ENCODE results near the gene CDY2A. TPM values are rescaled to one million over a fixed set of nuclear protein-coding genes. Genes with fewer than 3 reads are reported as not detected.
"Not testable (repeated sequence)": the region's sequence is repeated elsewhere in the genome, so short reads cannot be mapped to it uniquely, and the experiment has no call there.

The CDY2A gene, protein sequence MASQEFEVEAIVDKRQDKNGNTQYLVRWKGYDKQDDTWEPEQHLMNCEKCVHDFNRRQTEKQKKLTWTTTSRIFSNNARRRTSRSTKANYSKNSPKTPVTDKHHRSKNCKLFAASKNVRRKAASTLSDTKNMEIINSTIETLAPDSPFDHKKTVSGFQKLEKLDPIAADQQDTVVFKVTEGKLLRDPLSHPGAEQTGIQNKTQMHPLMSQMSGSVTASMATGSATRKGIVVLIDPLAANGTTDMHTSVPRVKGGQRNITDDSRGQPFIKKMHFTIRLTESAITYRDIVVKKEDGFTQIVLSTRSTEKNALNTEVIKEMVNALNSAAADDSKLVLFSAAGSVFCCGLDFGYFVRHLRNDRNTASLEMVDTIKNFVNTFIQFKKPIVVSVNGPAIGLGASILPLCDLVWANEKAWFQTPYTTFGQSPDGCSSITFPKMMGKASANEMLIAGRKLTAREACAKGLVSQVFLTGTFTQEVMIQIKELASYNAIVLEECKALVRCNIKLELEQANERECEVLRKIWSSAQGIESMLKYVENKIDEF
- not detected in 2 replicates for total RNA-seq (2011; cell fraction: chromatin; rRNA removed; ENCODE audit: low replicate concordance)
- total RNA-seq (2011; cell fraction: nucleolus; rRNA removed) = not detected in 2 replicates
- not detected in 2 replicates for total RNA-seq (2011; cell fraction: nucleoplasm; rRNA removed)
- total RNA-seq (2014; rRNA removed) = not detected in 2 replicates
- total RNA-seq (2014; rRNA removed; fragmentation: Illumina TruSeq; extraction: Trizol) = not detected in 2 replicates
- not detected in 2 replicates for total RNA-seq (2015; rRNA removed; fragmentation: Illumina TruSeq; extraction: Trizol)
- not detected in 2 replicates for total RNA-seq (2021)
- polyA plus RNA-seq (2011; rRNA removed) = not detected in 2 replicates
- not detected in 2 replicates for polyA plus RNA-seq (2011; cell fraction: cytosol; rRNA removed)
- polyA plus RNA-seq (2011; cell fraction: nucleus; rRNA removed) = not detected in 2 replicates
- polyA plus RNA-seq (2012) = not detected in 2 replicates
- polyA plus RNA-seq (2014; fragmentation: Illumina TruSeq; extraction: Trizol) = not detected in 2 replicates
- polyA plus RNA-seq (2014; fragmentation: Nextera tagmentation; extraction: Ambion mirVana) = not detected
- polyA plus RNA-seq (2014; rRNA removed) = not detected in 2 replicates
- not detected in 2 replicates for polyA minus RNA-seq (2011; rRNA and poly(A)+ RNA removed)
- polyA minus RNA-seq (2011; cell fraction: cytosol; rRNA and poly(A)+ RNA removed) = not detected in 2 replicates
- not detected in 2 replicates for polyA minus RNA-seq (2011; cell fraction: nucleus; rRNA and poly(A)+ RNA removed)
- Bru-seq, nascent RNA = not detected
- BruChase-seq, experiment 1, labeled RNA remaining after a 2-hour chase = not detected
- BruChase-seq, experiment 2, labeled RNA remaining after a 6-hour chase = not detected
- long read RNA-seq, experiment 1 = 0 reads
- long read RNA-seq, experiment 2 = 0 reads
- long read RNA-seq, experiment 3 = 0 reads

- DNase-seq (ENCODE audit: extremely low read depth in 1 of 4, low spot score in 3 of 4); intact Hi-C loops (cut with micrococcal nuclease); H3K4me3 ChIP-seq; H3K9me3 ChIP-seq (replicated peaks; ENCODE audit: control insufficient read depth, insufficient read depth, low read depth, low read length); FAIRE-seq; H3K27me3 ChIP-seq (ENCODE audit: control insufficient read depth in 2 of 2, insufficient read depth in 2 of 2, low read length in 2 of 2); ATAC-seq; H3K9me1 ChIP-seq (ENCODE audit: control insufficient read depth, insufficient read depth, low read length); BruUV-seq (replicated peaks); H4K20me1 ChIP-seq (replicated peaks; ENCODE audit: control insufficient read depth, insufficient read depth, low read length); H3K79me2 ChIP-seq (ENCODE audit: control insufficient read depth, insufficient read depth, low read length); H3K4me1 ChIP-seq (replicated peaks in 1 of 2; ENCODE audit: control insufficient read depth in 2 of 2, insufficient read depth in 2 of 2, low read length in 2 of 2); H2AFZ ChIP-seq (ENCODE audit: low read depth, low read length); H3K36me3 ChIP-seq (ENCODE audit: control insufficient read depth, insufficient read depth, low read length); in situ Hi-C loops (cut with MboI); H3K27ac ChIP-seq (ENCODE audit: extremely low read depth, low read depth, low read length); H3K4me2 ChIP-seq (ENCODE audit: insufficient read depth, low read length); CTCF ChIA-PET (ENCODE audit: low intra/inter-chr PET ratio); POLR2A ChIA-PET; H3K9ac ChIP-seq (ENCODE audit: insufficient read depth in 1 of 2, low read depth in 2 of 2, low read length in 2 of 2): not testable (repeated sequence)
- no CpG with 5 or more reads among the region's 2 CpGs for WGBS (ENCODE audit: insufficient coverage, low coverage, missing lambda C conversion rate)
Observed at GRCh38 chrY:18025487-18025886, at the start of gene CDY2A. Gene CDY2A, plus strand, starts transcription at chrY:18025787. Its CDS starts 328 bp downstream, at chrY:18026115.

GRCh38 chrY:17997586-17997985 lies 28.0 kb upstream of the CDY2A start:
- H2AFZ ChIP-seq (ENCODE audit: low read depth, low read length); H3K79me2 ChIP-seq (ENCODE audit: control insufficient read depth, insufficient read depth, low read length); H4K20me1 ChIP-seq (replicated peaks; ENCODE audit: control insufficient read depth, insufficient read depth, low read length); H3K9me3 ChIP-seq (replicated peaks; ENCODE audit: control insufficient read depth, insufficient read depth, low read depth, low read length); FAIRE-seq; CTCF ChIA-PET (ENCODE audit: low intra/inter-chr PET ratio); intact Hi-C loops (cut with micrococcal nuclease); BruUV-seq (replicated peaks); H3K9ac ChIP-seq (ENCODE audit: insufficient read depth in 1 of 2, low read depth in 2 of 2, low read length in 2 of 2); POLR2A ChIA-PET; DNase-seq (ENCODE audit: extremely low read depth in 1 of 4, low spot score in 3 of 4); H3K4me3 ChIP-seq; H3K27ac ChIP-seq (ENCODE audit: extremely low read depth, low read depth, low read length); ATAC-seq; H3K4me2 ChIP-seq (ENCODE audit: insufficient read depth, low read length); H3K27me3 ChIP-seq (ENCODE audit: control insufficient read depth in 2 of 2, insufficient read depth in 2 of 2, low read length in 2 of 2); in situ Hi-C loops (cut with MboI); H3K9me1 ChIP-seq (ENCODE audit: control insufficient read depth, insufficient read depth, low read length); H3K36me3 ChIP-seq (ENCODE audit: control insufficient read depth, insufficient read depth, low read length); H3K4me1 ChIP-seq (replicated peaks in 1 of 2; ENCODE audit: control insufficient read depth in 2 of 2, insufficient read depth in 2 of 2, low read length in 2 of 2): not testable (repeated sequence)
- no CpG with 5 or more reads among the region's 3 CpGs for WGBS (ENCODE audit: insufficient coverage, low coverage, missing lambda C conversion rate)

DNA sequence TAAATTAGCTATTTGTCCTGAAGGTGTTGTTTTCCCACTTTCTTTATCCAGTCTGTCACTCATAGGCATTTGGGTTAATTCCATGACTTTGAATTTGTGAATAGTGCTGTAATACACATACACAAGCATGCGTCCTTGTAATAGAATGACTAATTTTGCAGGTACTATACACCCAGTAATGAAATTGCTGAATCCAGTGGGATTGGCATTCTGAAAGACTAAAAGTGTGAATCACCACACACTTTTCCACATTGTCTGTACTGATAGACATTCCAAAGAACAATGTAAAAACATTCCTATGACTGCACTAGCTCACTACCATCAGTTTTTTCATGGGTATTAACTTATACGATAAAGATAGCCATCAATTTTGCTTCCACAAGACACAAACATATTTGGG lies 27.3 kb upstream of the CDY2A start:
- H3K9me1 ChIP-seq (ENCODE audit: control insufficient read depth, insufficient read depth, low read length); CTCF ChIA-PET (ENCODE audit: low intra/inter-chr PET ratio); H3K9ac ChIP-seq (ENCODE audit: insufficient read depth in 1 of 2, low read depth in 2 of 2, low read length in 2 of 2); H3K27ac ChIP-seq (ENCODE audit: extremely low read depth, low read depth, low read length); H3K27me3 ChIP-seq (ENCODE audit: control insufficient read depth in 2 of 2, insufficient read depth in 2 of 2, low read length in 2 of 2); H3K79me2 ChIP-seq (ENCODE audit: control insufficient read depth, insufficient read depth, low read length); ATAC-seq; H3K9me3 ChIP-seq (replicated peaks; ENCODE audit: control insufficient read depth, insufficient read depth, low read depth, low read length); BruUV-seq (replicated peaks); FAIRE-seq; H3K36me3 ChIP-seq (ENCODE audit: control insufficient read depth, insufficient read depth, low read length); DNase-seq (ENCODE audit: extremely low read depth in 1 of 4, low spot score in 3 of 4); H3K4me3 ChIP-seq; H4K20me1 ChIP-seq (replicated peaks; ENCODE audit: control insufficient read depth, insufficient read depth, low read length); H2AFZ ChIP-seq (ENCODE audit: low read depth, low read length); POLR2A ChIA-PET; intact Hi-C loops (cut with micrococcal nuclease); H3K4me2 ChIP-seq (ENCODE audit: insufficient read depth, low read length); H3K4me1 ChIP-seq (replicated peaks in 1 of 2; ENCODE audit: control insufficient read depth in 2 of 2, insufficient read depth in 2 of 2, low read length in 2 of 2); in situ Hi-C loops (cut with MboI): not testable (repeated sequence)
- no CpG with 5 or more reads among the region's 2 CpGs for WGBS (ENCODE audit: insufficient coverage, low coverage, missing lambda C conversion rate)
